Measurements from ENCODE around the gene YIF1A. TPM values are rescaled to one million over a fixed set of nuclear protein-coding genes. Genes with fewer than 3 reads are reported as not detected.
A peak's percentile ranks its signal among the peaks of the same experiment; 100 is the strongest.
"Not testable (repeated sequence)": the region's sequence is repeated elsewhere in the genome, so short reads cannot be mapped to it uniquely, and the experiment has no call there.

Gene YIF1A
- polyA plus RNA-seq, 3 donors, result 43.3 to 61.5 (median 57.3) TPM

DNA sequence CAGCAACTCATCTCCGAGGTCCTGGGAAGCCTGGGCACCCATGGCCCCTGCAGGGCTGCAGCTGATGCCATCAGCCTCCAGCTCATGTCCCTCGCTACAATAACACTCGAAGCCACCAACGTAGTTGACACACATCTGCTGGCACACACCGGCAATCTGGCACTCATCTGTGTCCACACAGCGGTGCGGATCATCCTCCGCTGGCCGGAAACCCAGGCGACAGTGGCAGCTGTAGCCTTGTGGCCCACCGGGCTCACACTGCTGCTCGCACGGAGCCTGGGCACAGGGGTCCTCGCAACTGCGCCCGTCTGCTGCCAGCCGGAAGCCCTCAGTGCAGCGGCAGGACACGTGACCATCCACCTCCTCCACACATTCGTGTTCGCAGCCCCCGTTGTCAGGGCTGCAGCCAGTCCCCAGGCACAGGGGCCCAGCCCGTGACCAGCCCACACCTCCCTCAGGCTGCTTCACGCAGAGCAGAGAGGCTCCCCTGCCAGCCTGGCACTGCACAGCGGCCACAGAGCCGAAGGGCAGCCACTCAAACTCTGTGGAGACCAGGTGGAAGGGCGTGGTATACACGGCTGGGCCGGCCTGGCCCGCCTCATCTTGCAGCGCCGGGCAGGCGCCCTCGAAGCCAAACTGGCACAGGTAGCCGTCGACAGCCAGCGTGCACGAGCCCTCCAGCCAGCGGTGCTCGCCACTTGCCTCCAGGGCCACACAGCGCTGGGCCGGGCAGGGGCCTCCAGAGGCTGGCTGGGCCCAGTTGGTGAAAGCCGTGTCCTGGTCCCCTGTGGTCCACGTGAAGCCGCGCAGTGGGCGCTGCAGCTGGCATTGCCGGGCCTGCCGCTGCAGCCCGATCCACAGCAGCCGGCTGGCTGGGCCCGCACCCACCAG lies 27.2 kb upstream of the YIF1A start:
- no peak for DNase-seq (ENCODE audit: extremely low read depth in 1 of 11, low read depth in 9 of 11, low spot score in 4 of 11)

GRCh38 chr11:66315498-66315885 lies 26.5 kb upstream of the YIF1A start:
- DNase-seq (ENCODE audit: extremely low read depth in 1 of 11, low read depth in 9 of 11, low spot score in 4 of 11), result no peak

GRCh38 chr11:66314561-66315497 lies 25.9 kb upstream of the YIF1A start:
- DNase-seq (ENCODE audit: extremely low read depth in 1 of 11, low read depth in 9 of 11, low spot score in 4 of 11), result no peak

DNA sequence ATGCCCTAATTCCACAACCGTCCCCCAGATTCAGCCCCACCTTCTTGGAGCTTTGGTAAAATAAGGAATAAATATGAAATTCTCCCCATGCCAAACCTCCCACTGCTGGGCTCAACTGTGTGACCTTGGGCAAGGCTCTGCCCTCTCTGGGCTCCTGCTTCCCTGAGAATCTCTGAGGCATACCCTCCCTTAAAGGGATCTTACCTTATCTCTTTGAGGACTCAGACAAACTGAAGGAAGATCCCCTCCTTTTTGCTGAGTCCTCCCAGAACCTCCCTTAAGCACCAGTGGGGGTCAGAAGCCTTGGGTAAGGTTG lies 25.2 kb upstream of the YIF1A start:
- DNase-seq (ENCODE audit: extremely low read depth in 1 of 11, low read depth in 9 of 11, low spot score in 4 of 11), result no peak

- DNase-seq (ENCODE audit: extremely low read depth in 1 of 11, low read depth in 9 of 11, low spot score in 4 of 11), result peak in 5 of 11 donors; percentile 66 to 82 (median 74)
These were observed 24.6 kb upstream of the YIF1A start for GRCh38 chr11:66313321-66314185.

GRCh38 chr11:66312549-66313320 lies 23.8 kb upstream of the YIF1A start:
- DNase-seq (ENCODE audit: extremely low read depth in 1 of 11, low read depth in 9 of 11, low spot score in 4 of 11), result peak in 10 of 11 donors; percentile 91 to 98 (median 97)

DNA sequence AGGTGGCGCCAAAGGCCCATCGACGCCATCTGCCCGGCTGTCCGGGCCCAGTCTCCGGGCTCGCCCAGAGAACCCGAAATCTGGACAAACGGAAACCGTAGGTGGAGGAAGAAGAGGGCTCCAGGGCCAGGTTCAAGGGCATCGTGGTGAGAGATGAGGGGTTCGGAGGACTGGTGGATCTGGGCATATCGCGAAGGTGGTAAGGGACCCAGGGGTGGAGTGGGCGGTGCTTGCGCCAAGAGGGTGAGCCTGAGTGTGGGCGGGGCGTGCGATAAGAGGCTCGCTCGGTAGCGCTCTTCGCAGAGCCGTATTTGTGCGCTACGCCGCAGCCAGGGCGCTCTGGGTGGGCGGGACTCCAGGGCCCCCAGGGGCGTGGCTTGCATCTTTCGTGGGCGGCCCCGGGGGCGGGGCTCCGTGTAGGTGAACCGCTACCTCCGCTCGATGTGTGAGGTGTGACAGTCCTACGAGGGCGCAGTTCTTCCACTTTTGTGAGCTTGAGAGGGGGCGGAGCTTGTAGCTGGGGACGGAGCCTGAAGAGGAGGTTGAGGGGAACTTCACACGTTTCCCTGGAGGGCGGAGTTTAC lies 23.1 kb upstream of the YIF1A start:
- peak in 10 of 11 donors; percentile 79 to 89 (median 87) for DNase-seq (ENCODE audit: extremely low read depth in 1 of 11, low read depth in 9 of 11, low spot score in 4 of 11)

GRCh38 chr11:66311470-66311964 lies 22.6 kb upstream of the YIF1A start:
- no peak for DNase-seq (ENCODE audit: extremely low read depth in 1 of 11, low read depth in 9 of 11, low spot score in 4 of 11)

GRCh38 chr11:66310803-66311440 lies 22.0 kb upstream of the YIF1A start:
- not testable (repeated sequence) for DNase-seq (ENCODE audit: extremely low read depth in 1 of 11, low read depth in 9 of 11, low spot score in 4 of 11)

GRCh38 chr11:66310324-66310723 lies 21.4 kb upstream of the YIF1A start:
- DNase-seq (ENCODE audit: extremely low read depth in 1 of 11, low read depth in 9 of 11, low spot score in 4 of 11), result no peak

DNA sequence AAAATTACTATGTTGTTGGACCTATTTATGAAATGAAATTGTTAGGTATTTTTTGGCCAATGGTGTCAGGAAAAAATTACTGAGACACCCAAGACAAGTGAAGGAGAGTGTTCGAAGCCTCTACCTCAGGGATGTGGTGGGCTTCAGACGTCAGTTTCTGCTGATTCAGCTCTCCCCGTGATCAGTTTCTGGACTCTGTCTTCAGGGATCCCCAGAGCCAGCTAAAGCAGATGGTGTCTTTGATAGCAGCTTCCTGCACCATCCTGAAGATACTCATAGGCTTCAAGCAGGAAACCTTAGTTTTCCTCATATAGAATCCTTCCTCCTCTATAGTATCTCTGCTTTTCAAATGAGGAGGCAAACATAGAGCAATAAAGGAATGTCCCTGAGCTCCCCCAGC lies 20.5 kb upstream of the YIF1A start:
- no peak for DNase-seq (ENCODE audit: extremely low read depth in 1 of 11, low read depth in 9 of 11, low spot score in 4 of 11)

GRCh38 chr11:66302656-66303055 lies 13.7 kb upstream of the YIF1A start:
- DNase-seq (ENCODE audit: extremely low read depth in 1 of 11, low read depth in 9 of 11, low spot score in 4 of 11), result no peak

- DNase-seq (ENCODE audit: extremely low read depth in 1 of 11, low read depth in 9 of 11, low spot score in 4 of 11), result no peak
These were observed 10.2 kb upstream of the YIF1A start for GRCh38 chr11:66299186-66299585.

GRCh38 chr11:66297610-66298009 lies 8.7 kb upstream of the YIF1A start:
- DNase-seq (ENCODE audit: extremely low read depth in 1 of 11, low read depth in 9 of 11, low spot score in 4 of 11), result no peak

DNA sequence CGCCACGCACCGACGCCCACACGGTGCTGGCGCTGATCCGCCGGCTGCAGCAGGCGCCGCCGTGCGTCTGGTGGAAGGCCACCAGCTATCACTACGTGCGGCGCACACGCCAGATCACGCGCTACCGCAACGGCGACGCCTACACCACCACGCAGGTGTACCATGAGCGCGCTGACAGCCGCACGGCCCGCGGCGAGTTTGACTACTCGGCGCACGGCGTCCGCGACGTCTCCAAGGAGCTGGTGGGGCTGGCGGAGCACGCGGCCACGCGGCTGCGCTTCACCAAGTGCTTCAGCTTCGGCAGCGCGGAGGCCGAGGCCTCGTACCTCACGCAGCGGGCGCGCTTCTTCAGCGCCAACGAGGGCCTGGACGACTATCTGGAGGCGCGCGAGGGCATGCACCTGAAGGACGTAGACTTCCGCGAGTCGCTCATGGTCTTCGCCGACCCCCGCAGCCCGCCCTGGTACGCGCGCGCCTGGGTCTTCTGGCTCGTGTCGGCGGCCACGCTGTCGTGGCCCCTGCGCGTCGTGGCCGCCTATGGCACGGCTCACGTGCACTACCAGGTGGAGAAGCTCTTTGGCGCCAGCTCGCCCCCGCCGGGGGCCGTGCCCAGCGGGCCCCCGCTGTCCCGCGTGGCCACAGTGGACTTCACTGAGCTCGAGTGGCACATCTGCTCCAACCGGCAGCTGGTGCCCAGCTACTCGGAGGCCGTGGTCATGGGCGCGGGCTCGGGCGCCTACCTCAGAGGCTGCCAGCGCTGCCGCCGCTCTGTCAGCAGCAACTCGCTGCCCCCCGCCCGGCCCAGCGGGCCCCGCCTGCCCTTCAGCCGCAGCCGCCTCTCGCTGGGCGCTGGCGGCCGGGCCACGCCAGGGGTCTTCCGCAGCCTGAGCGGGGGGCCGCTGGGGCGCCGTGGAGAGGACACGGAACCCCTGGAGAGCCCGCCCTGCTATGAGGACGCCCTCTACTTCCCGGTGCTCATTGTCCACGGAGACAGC lies 6.0 kb upstream of the YIF1A start:
- no peak for DNase-seq (ENCODE audit: extremely low read depth in 1 of 11, low read depth in 9 of 11, low spot score in 4 of 11)
